ENCODE data around the gene COX8C.
"Not testable (repeated sequence)": the region's sequence is repeated elsewhere in the genome, so short reads cannot be mapped to it uniquely, and the experiment has no call there.

The COX8C gene

GRCh38 chr14:93381644-93382043 lies 34.7 kb downstream of the COX8C start:
- TF ChIP-seq, protein P1, sequence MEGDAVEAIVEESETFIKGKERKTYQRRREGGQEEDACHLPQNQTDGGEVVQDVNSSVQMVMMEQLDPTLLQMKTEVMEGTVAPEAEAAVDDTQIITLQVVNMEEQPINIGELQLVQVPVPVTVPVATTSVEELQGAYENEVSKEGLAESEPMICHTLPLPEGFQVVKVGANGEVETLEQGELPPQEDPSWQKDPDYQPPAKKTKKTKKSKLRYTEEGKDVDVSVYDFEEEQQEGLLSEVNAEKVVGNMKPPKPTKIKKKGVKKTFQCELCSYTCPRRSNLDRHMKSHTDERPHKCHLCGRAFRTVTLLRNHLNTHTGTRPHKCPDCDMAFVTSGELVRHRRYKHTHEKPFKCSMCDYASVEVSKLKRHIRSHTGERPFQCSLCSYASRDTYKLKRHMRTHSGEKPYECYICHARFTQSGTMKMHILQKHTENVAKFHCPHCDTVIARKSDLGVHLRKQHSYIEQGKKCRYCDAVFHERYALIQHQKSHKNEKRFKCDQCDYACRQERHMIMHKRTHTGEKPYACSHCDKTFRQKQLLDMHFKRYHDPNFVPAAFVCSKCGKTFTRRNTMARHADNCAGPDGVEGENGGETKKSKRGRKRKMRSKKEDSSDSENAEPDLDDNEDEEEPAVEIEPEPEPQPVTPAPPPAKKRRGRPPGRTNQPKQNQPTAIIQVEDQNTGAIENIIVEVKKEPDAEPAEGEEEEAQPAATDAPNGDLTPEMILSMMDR (IDR thresholded peaks at IDR 0.05; ENCODE audit: low read depth, low read length): no peak
- H3K4me1 ChIP-seq: no peaks in the 10 kb centered on the region
- no peaks in the 10 kb centered on the region for H3K27me3 ChIP-seq
- no peaks in the 10 kb centered on the region for H3K9me3 ChIP-seq
- no peak for DNase-seq
- H3K4me3 ChIP-seq (ENCODE audit: low read depth, low read length): no peak overlapping the region
- no peaks in the 10 kb centered on the region for H3K36me3 ChIP-seq

DNA sequence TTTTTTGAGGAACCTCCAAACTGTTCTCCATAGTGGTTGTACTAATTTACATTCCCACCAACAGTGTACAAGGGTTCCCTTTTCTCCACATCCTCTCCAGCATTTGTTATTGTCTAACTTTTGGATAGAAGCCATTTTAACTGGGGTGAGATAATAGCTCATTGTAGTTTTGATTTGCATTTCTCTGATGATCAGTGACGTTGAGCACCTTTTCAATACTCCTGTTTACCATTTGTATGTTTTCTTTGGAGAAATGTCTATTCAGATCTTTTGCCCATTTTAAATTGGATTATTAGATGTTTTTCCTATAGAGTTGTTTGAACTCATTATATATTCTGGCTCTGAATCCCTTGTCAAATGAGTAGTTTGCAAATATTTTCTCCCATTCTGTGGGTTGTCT lies 37.3 kb downstream of the COX8C start:
- not testable (repeated sequence) for H3K4me3 ChIP-seq (ENCODE audit: low read depth, low read length); H3K9me3 ChIP-seq; H3K4me1 ChIP-seq; DNase-seq; H3K27me3 ChIP-seq; H3K36me3 ChIP-seq

- no peaks in the 10 kb centered on the region for H3K4me1 ChIP-seq
- no peak for DNase-seq
- TF ChIP-seq, protein P1 (IDR thresholded peaks at IDR 0.05; ENCODE audit: low read depth, low read length): no peak
- H3K36me3 ChIP-seq: no peaks in the 10 kb centered on the region
- no peaks in the 10 kb centered on the region for H3K27me3 ChIP-seq
- H3K9me3 ChIP-seq: no peaks in the 10 kb centered on the region
- no peak overlapping the region for H3K4me3 ChIP-seq (ENCODE audit: low read depth, low read length)
Observed at GRCh38 chr14:93395231-93395630, 48.2 kb downstream of the COX8C start.

GRCh38 chr14:93396456-93396855 lies 49.5 kb downstream of the COX8C start:
- no peaks in the 10 kb centered on the region for H3K36me3 ChIP-seq
- H3K27me3 ChIP-seq: no peaks in the 10 kb centered on the region
- TF ChIP-seq, protein P1 (IDR thresholded peaks at IDR 0.05; ENCODE audit: low read depth, low read length): no peak
- DNase-seq: no peak
- no peaks in the 10 kb centered on the region for H3K4me1 ChIP-seq
- no peaks in the 10 kb centered on the region for H3K9me3 ChIP-seq
- no peak overlapping the region for H3K4me3 ChIP-seq (ENCODE audit: low read depth, low read length)

Data from BE2C (cell line).